DMS79 (cell line): Measurements from ENCODE around the gene SEC14L2.
"Not testable (repeated sequence)": the region's sequence is repeated elsewhere in the genome, so short reads cannot be mapped to it uniquely, and the experiment has no call there.

ENCODE experiments used
- DNase-seq: peaks from one replicate; lab custom pipeline; 2025; lab: John Stamatoyannopoulos, UW

Gene SEC14L2

GRCh38 chr22:30375312-30375849 lies 21.4 kb upstream of the SEC14L2 start:
- DNase-seq, result no peak

DNA sequence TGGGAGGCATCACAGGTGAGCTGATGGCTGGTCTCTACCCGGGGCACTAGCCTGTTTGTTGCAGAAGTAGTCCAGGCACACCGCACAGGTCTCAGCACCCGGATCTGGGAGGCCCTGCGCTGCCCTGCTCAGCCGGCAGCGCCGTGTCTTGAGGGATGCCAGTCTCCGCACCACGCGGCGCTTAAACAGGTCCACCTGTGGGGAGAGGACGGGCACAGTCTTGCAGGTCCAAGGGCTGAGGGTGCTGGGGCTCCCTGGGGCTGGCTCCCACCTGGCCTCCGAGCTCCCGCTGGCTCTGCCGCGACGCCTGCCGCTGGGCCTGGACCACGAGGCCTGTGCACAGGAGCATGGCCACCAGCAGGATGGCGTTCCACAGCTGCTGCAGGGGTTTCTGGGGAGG lies 16.8 kb upstream of the SEC14L2 start:
- no peak for DNase-seq

DNA sequence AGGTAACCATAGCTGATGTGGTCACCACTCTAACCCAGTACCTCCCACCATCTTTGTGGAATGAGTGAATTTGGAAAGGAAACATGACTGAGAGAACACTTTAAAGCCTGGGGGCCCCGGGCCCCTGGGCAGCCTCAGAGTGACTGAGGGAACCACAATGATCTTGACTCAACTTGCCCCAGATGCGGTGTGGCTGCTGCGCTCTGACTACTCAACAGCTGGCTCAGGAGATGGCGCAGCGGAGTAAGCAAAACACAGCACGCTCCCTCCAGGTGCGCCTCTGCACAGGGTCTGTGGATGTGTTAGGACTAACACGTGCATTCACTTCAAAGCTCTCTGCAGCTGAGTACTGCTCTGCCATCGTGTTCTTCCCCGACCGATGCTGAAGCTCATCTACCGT lies 15.6 kb upstream of the SEC14L2 start:
- DNase-seq, result no peak

GRCh38 chr22:30382340-30382739 lies 14.5 kb upstream of the SEC14L2 start:
- no peak for DNase-seq

DNA sequence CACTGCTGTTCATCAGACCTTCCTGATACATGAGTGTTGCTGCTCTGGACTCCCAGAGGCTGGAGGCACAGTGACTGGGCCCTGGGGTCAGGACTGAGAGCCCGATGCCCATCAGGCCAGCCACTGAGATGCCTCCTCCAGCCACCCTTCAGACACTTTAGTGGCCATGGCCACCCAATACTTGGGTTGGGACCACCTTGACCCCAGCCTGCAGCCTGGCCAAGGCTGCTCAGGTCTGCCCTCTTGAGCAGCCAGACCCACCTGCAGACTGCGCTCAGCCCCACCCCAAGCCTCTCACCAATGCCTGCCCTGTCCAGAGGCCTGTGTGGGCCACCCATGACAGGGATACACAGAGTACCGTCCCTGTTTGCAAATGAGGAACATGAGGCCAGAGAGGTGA lies 13.8 kb upstream of the SEC14L2 start:
- no peak for DNase-seq

- DNase-seq, result no peak
These were observed 10.9 kb upstream of the SEC14L2 start for GRCh38 chr22:30385942-30386341.

GRCh38 chr22:30386608-30386959 lies 10.2 kb upstream of the SEC14L2 start:
- DNase-seq, result no peak

- DNase-seq, result no peak
These were observed 9.6 kb upstream of the SEC14L2 start, which contains the start of gene RNF215 for GRCh38 chr22:30386960-30387827. RNF215 (minus strand) TSS chr22:30387411; CDS start chr22:30387313, 98 bp downstream.

GRCh38 chr22:30390974-30391691 lies 5.7 kb upstream of the SEC14L2 start:
- DNase-seq, result no peak

GRCh38 chr22:30392661-30393321 lies 4.0 kb upstream of the SEC14L2 start:
- DNase-seq, result no peak

- no peak for DNase-seq
These were observed 3.5 kb upstream of the SEC14L2 start for GRCh38 chr22:30393322-30393680.

- DNase-seq, result no peak
These were observed 2.9 kb upstream of the SEC14L2 start for GRCh38 chr22:30393885-30394284.

DNA sequence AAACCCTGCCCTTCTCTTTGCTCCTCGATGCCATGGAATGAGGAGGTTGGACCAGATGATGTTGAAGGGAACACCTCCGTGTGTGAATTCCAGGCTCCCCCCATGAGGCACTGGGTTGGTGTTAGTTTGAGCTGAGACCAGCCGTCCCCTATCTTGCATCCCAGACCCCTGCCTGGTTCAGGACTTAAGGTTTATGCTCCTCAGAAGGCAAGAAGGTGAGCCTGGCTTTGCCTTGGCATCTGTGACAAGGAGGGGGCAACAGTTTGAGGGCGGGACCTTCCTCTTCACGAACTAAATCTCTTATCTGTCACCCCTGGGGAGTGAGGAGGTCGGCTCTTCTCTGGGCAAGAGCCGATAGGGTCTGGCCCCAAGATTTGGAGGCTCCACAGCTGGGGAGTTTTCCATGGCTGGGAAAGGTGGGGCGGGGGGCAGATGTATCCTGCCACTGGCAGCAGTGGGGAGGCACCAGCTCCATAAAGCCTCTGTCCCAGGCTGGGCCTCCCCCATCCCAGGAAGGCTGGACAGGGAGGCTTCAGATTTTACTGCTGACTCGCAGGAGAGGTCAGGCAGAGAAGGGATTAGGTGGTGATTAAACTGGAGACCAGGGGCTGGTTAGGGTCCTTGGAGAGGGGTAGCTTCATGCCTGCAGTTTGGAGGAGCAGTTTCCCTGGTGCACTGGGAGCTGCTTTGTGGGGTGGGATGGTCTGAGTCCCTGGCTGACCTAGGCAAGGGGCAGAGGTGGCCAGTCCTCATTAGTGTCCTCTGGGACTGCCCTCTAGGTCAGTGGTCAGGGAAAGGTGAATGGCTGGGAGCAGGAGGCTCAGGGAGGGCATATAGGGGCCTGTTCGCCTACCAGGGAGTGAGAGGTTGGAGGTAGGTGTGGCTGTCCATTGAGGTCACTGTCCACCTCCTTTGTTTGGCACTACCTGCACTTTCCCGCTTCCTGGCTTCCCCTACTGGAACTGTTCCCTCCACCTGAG lies 1.1 kb downstream of the SEC14L2 start:
- DNase-seq, result no peak

DNA sequence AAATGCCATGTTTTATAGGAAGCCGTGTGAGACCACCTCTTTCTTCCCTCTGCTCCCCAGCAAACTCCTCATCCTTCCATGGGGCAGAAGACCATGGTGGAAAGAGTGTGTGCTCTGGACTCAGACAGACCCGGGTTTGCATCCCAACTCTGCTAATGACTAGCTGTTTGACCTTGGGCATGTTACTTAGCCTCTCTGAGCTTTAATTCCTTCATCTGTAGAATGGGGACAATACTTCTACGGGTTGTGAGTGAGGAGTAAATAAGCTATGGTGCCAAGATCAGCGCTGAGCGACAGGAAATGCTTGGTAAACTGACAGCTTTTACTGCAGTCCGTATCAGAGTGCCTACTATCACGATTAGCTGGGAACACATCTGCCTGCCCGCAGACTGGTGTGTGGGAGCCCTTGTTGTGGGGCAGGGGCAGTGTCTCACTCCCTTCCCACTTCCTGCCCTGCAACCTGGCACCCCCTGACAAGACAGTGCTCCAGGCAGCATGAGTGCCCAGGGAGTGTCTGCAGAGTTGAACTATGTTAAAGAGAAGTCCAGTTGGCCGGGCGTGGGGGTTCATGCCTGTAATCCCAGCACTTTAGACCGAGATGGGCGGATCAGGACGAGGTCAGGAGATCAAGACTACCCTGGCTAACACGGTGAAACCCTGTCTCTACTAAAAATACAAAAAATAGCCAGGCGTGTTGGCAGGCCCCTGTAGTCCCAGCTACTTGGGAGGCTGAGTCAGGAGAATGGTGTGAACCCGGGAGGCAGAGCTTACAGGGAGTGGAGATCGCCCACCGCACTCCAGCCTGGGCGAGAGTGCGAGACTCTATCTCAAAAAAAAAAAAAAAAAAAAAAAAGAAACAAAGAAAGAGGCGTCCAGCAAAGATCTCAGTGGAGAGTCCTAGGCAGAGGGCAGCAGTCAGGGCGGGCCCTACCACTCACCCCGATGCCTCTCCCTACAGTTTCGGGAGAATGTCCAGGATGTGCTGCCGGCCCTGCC lies 2.2 kb downstream of the SEC14L2 start:
- no peak for DNase-seq

DNA sequence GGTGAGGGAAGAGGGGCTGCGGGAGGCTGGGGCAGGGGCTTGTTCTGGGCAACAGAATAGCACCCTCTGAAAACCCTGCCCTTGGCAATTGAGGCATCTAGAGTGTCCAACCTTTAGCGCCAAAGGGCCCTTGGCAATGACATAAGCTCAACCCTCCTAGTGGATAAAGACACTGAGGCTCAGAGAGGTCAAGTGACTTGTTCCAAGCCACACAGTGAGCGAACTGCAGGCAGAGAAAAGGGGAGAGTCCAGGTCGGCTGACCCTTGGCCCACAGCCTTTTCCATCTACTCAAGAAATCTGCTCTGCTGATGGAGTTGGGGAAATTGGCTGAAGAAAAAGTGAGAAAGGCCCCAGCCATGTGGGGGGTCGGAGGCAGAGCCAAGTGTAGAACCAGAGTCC lies 2.9 kb downstream of the SEC14L2 start:
- no peak for DNase-seq

GRCh38 chr22:30400159-30400558 lies 3.3 kb downstream of the SEC14L2 start:
- DNase-seq, result no peak

- not testable (repeated sequence) for DNase-seq
These were observed 4.2 kb downstream of the SEC14L2 start for GRCh38 chr22:30401024-30401423.

- no peak for DNase-seq
These were observed 5.4 kb downstream of the SEC14L2 start for GRCh38 chr22:30402028-30402765.

DNA sequence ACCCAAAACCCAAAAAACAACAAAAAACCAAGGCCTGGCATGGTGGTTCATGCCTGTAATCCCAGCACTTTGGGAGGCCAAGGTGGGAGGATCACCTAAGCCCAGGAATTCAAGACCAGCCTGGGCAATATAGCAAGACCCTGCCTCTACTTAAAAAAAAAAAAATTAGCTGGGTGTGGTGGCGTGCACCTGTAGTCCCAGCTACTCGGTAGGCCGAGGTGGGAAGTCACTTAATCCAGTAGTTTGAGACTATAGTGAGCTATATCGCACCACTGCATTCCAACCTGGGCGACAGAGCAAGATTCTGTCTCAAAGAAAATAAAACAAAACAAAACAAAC lies 5.9 kb downstream of the SEC14L2 start:
- not testable (repeated sequence) for DNase-seq

DNA sequence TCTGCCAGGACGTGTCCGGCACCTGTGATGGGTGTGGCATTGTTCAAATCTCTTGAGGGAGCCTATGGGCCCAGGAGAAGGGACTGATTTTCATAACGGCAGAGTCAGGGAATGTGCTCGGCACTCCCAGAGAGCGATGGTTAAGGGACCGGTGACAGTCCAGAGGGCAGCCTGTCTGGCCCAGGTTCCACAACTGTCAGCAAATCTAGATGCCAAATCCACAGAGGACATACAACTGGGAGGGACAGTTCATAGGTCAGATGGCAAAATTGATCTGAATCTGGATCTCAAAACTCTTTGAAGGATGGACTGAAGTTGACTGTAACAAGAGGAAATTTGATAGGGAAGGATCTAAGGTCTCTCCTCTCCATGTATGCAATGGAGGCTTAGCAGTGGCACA lies 7.5 kb downstream of the SEC14L2 start:
- DNase-seq, result no peak
